Uterus (tissue), 4 donors: ENCODE measurements around the gene ACE. TPM values are rescaled to one million over a fixed set of nuclear protein-coding genes. Genes with fewer than 3 reads are reported as not detected.

ENCODE experiments used
- DNase-seq, 2 donors: peaks; one replicate each; pipeline ENCODE4 v3.0.0-alpha.2; 2019 to 2020
- H3K27ac ChIP-seq, 2 donors: fragments of 200-600 bp; sonication (generic); 1 replicate in 1 of 2; 2 replicates in 1 of 2; pipeline ENCODE4 v1.5.1; 2016 to 2018
- H3K27me3 ChIP-seq, 2 donors: fragments of 200-600 bp; sonication (generic); one replicate each; pipeline ENCODE4 v1.5.1; 2018 to 2019; ENCODE audit warnings: control low read depth in 1 of 2
- H3K36me3 ChIP-seq, 2 donors: fragments of 200-600 bp; sonication (generic); one replicate each; pipeline ENCODE4 v1.5.1; 2019; ENCODE audit warnings: control low read depth in 1 of 2
- H3K4me1 ChIP-seq, 2 donors: fragments of 200-600 bp; sonication (generic); one replicate each; pipeline ENCODE4 v1.5.1; 2018 to 2019; ENCODE audit warnings: control low read depth in 1 of 2
- H3K4me3 ChIP-seq, 2 donors: fragments of 200-600 bp; sonication (generic); 1 replicate in 1 of 2; 2 replicates in 1 of 2; pipeline ENCODE4 v1.5.1; 2018 to 2019; ENCODE audit warnings: mild to moderate bottlenecking in 1 of 2
- H3K9me3 ChIP-seq, 2 donors: fragments of 200-600 bp; sonication (generic); one replicate each; pipeline ENCODE4 v1.5.1; 2019; ENCODE audit warnings: control low read depth in 1 of 2
- POLR2A ChIP-seq, 2 donors: fragments of 450-650 bp; IDR thresholded peaks; one replicate each; pipeline ENCODE4 v1.6.1; 2016; ENCODE audit warnings: antibody characterized with exemption in 2 of 2, mild to moderate bottlenecking in 1 of 2, moderate library complexity in 1 of 2
- intact Hi-C: fragments of 100-400 bp; cut with DNase I; formaldehyde crosslinking; loops from one replicate; pipeline ENCODE4 v1.15.1; 2023; ENCODE audit warnings: low total_unique reads
- total RNA-seq, 4 donors: library from RNA; depleted of rRNA in 3 of 4; stranded (reverse); fragments of >200 nt in 3 of 4; gene quantifications; one replicate each; pipeline versions ENCODE4 v1.1.0 to v1.2.4, GENCODE V29; 2014 to 2023
- TF ChIP-seq, protein P1 (sequence below), 4 experiments: fragments of 200-600 bp in 2 of 4; fragments of 450-650 bp in 2 of 4; sonication (generic) in 2 of 4; IDR thresholded peaks; one replicate each; pipeline ENCODE4 v1.5.1; 2016 to 2019; ENCODE audit warnings: antibody characterized with exemption in 4 of 4, mild to moderate bottlenecking in 2 of 4, moderate library complexity in 1 of 4
- donor health status: DM: yes; HTN: yes; CAD: no.

The ACE gene
- total RNA-seq, 4 donors from 2014 or later = 0.77 to 27.4 (median 7.9) TPM; not detected in 1

DNA sequence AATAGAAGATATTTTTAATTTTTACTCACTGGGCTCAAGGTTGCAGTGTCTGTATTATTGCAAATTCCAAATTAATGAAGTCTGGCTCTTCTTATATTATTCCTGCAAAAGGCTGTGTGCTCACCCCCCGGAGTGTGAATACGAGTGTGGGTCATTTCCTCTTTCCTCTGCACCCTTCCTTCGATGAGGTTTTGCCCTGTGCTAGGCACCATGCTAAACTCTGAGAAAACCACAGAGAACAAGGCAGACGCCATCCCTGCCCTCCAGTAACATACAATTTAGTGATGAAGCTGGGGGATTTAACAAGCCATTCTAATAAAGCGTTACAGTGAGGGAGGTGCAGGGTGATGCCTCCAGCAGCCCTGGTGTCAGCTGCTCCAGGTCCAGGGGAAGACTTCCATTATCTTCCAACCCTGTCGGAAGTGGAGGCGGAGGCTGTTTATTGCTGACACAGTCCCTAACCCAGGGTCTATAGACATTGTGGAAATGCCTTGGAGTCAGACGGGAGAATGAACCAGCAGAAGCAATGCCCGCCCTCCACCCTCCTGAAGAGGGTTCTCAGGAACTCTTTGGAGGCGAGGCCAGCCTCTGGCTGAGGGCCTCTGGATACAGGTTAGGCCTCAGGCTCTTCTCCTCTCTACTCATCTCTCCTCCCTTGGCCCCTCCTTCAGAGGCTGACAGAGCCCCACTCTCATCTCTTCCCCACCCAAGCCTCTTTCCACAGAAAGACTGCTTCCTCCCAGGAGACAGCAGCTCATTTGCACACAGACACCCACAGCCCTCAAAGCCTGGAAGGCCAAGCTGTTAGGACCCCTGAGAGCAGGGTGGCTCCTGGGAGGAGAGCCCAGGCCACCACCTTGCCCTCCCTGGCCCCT lies 2.0 kb upstream of the ACE start:
- no peaks in the 10 kb centered on the region for H3K27me3 ChIP-seq
- H3K9me3 ChIP-seq = no peaks in the 10 kb centered on the region
- intact Hi-C loops = no loop called here
- TF ChIP-seq, protein P1, sequence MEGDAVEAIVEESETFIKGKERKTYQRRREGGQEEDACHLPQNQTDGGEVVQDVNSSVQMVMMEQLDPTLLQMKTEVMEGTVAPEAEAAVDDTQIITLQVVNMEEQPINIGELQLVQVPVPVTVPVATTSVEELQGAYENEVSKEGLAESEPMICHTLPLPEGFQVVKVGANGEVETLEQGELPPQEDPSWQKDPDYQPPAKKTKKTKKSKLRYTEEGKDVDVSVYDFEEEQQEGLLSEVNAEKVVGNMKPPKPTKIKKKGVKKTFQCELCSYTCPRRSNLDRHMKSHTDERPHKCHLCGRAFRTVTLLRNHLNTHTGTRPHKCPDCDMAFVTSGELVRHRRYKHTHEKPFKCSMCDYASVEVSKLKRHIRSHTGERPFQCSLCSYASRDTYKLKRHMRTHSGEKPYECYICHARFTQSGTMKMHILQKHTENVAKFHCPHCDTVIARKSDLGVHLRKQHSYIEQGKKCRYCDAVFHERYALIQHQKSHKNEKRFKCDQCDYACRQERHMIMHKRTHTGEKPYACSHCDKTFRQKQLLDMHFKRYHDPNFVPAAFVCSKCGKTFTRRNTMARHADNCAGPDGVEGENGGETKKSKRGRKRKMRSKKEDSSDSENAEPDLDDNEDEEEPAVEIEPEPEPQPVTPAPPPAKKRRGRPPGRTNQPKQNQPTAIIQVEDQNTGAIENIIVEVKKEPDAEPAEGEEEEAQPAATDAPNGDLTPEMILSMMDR (IDR thresholded peaks at IDR 0.05) = no peak
- TF ChIP-seq POLR2A (IDR thresholded peaks at IDR 0.05) = no peak
- DNase-seq = no peak
- H3K27ac ChIP-seq = peak overlapping the region in 1 of 2 donors; percentile 59
- no peaks in the 10 kb centered on the region for H3K36me3 ChIP-seq
- H3K4me3 ChIP-seq = no peak overlapping the region
- H3K4me1 ChIP-seq = peaks cover 0 to 10% of the 10 kb centered on the region in 2 donors

DNA sequence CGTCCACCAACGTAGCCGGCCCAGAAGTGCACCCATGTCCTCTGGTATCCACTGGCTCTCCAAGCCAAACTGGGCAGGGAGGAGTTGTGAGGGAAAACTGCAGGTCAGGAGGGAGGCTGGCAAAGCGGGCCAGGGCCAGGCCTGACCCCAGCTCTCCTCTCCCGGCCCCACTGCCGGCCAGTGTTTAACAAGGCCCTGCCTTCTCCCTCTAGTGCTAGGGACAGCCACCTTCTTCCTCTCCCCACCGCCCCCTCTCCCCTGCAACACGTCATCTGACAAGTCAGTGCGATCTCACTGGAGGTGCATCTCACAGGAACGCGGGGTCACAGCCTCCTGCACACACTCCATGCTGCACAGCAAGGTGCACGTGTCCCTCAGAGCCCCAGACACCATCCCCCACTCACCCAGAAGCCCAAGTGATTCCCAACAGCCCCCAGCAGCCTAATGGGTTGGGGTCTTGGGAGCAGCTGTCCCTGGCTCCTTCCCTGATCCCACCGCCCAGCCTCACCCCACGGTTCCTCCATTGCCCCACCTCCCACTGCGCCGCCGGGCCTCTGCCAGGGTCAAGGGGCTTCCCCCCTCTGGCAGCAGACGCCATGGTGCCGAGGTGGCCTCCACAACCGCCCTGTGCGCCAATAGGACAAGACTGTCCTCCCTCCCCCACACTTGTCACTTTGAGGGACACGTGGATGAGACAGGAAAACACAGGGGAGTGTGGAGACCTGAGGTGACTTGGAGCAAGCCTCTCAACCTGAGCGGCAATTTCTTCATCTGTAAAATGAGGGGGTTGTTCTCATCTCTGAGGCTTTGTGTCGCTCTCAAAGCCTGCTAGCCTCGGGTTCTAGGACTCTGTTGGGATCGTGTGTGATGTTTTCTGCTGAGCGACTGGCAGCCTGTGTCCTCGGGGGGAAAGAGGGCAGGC lies 1.1 kb upstream of the ACE start:
- no peak overlapping the region for H3K4me3 ChIP-seq
- H3K27ac ChIP-seq = peak overlapping the region in 1 of 2 donors; percentile 59
- H3K36me3 ChIP-seq = no peaks in the 10 kb centered on the region
- intact Hi-C loops = no loop called here
- H3K4me1 ChIP-seq = peaks cover 0 to 10% of the 10 kb centered on the region in 2 donors
- DNase-seq = no peak
- TF ChIP-seq, protein P1 (IDR thresholded peaks at IDR 0.05) = no peak
- no peak for TF ChIP-seq POLR2A (IDR thresholded peaks at IDR 0.05)
- no peaks in the 10 kb centered on the region for H3K9me3 ChIP-seq
- H3K27me3 ChIP-seq = no peaks in the 10 kb centered on the region

DNA sequence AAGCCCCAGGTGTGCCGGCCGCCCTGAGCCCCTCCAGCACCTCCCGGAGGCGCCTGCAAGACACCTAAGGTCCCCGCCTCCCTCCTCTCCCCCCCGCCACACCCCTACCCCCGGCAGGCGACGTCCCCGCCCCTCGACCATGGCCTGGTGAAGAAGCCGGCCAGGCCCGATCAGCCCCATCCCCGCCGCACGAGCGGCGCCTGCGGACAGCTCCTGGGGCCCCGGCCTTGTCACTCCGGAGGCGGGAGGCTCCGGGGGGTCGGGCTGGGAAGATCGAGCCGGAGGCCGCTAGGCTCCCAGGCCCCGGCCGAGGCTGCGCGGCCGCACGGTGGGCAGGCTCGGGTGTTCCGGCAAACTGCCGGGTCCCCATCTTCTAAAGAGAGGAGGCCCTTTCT lies 405 bp upstream of the ACE start:
- intact Hi-C loops = no loop called here
- no peak for DNase-seq
- Histone ChIP-seq H3K4me1 (peaks cover 0 to 10% of the 10 kb centered on the region in 2 donors), H3K9me3 (no peaks in the 10 kb centered on the region), H3K27me3 (no peaks in the 10 kb centered on the region), H3K27ac (peak overlapping the region; percentile 13 to 17), H3K36me3 (no peaks in the 10 kb centered on the region), H3K4me3 (peak overlapping the region; percentile 13 to 35)
- TF ChIP-seq, protein P1 (IDR thresholded peaks at IDR 0.05) = no peak
- no peak for TF ChIP-seq POLR2A (IDR thresholded peaks at IDR 0.05)

DNA sequence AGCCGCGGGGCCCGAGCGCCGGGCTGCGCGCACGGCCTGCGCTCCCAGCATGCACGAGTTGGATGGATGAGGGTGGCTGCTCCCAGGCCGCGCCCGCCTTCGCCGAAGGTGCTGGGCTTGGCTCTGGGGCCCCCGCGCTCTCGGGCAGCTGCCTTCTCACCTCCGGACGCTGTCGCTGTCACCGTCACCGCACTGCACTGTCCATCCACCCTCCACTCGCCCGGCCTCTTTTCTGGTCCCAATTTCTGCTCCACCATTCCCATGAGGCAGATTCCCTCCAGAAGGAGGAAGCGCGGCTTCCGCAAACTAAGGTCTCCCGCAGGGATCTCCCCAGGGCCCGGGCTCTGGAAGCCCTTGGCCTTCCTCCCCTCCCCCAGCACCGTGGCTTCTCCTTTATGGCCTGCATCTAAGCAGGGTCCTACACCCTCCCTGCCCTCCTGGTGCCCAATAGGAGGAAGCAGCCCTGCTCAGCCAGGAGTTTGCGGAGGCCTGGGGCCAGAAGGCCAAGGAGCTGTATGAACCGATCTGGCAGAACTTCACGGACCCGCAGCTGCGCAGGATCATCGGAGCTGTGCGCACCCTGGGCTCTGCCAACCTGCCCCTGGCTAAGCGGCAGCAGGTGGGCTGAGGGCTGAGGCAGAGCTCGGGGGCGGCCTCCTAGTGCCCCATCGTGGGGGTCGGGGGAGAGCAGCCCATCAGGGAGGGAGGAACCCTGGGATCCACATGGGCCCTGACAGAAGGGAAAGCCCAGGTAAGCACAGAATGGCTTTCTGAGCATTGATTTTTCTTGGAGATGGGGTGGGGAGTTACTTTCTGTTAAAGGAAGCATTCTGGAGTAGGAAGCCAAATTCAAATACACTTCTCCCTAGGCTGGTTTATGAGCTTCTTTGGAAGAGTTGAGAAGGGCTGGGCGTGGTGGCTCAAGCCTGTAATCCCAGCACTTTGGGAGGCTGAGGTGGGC lies 899 bp downstream of the ACE start:
- Histone ChIP-seq H3K4me3 (peak overlapping the region; percentile 4 to 35), H3K36me3 (no peaks in the 10 kb centered on the region), H3K27me3 (no peaks in the 10 kb centered on the region), H3K4me1 (peaks cover 0 to 10% of the 10 kb centered on the region in 2 donors), H3K9me3 (no peaks in the 10 kb centered on the region), H3K27ac (no peak overlapping the region)
- DNase-seq = no peak
- intact Hi-C loops = no loop called here
- no peak for TF ChIP-seq POLR2A (IDR thresholded peaks at IDR 0.05)
- TF ChIP-seq, protein P1 (IDR thresholded peaks at IDR 0.05) = no peak
